Natural killer cell (primary cell): ENCODE measurements around the gene SH3BP4. TPM values are rescaled to one million over a fixed set of nuclear protein-coding genes. Genes with fewer than 3 reads are reported as not detected.

Experiments used
- ATAC-seq, 3 donors: fragments of 150-1000 bp in 2 of 3; fragments of 200-7000 bp in 1 of 3; cut with Tn5 transposase; 1 replicate in 1 of 3; 2 replicates in 2 of 3; pipeline ENCODE4 v1.10.0; 2021; ENCODE audit warnings: mild to moderate bottlenecking in 2 of 3, moderate library complexity in 2 of 3
- DNase-seq, 2 donors: peaks; one replicate each; pipeline versions ENCODE4 v3.0.0 to v3.0.0-alpha.2; 2013 to 2021; ENCODE audit warnings: mixed read lengths in 1 of 2
- H3K27ac ChIP-seq: one replicate; pipeline ENCODE4 v1.5.1; 2013; ENCODE audit warnings: mild to moderate bottlenecking, low read length
- H3K27me3 ChIP-seq: one replicate; pipeline ENCODE4 v1.6.1; 2013; ENCODE audit warnings: low read length; ENCODE audit not compliant: control insufficient read depth, insufficient read depth
- H3K36me3 ChIP-seq: one replicate; pipeline ENCODE4 v1.6.1; 2013; ENCODE audit warnings: low read length; ENCODE audit not compliant: control insufficient read depth, insufficient read depth
- H3K4me1 ChIP-seq: one replicate; pipeline ENCODE4 v1.6.1; 2013; ENCODE audit warnings: low read length; ENCODE audit not compliant: control insufficient read depth, insufficient read depth
- H3K4me3 ChIP-seq: one replicate; pipeline ENCODE4 v1.5.1; 2013; ENCODE audit warnings: low read length
- H3K9me3 ChIP-seq: one replicate; pipeline ENCODE4 v1.6.1; 2013; ENCODE audit warnings: low read length; ENCODE audit not compliant: control insufficient read depth, insufficient read depth
- H3K27ac Mint-ChIP-seq, 2 donors: one replicate each; pipeline ENCODE4 v1.8.0; 2022; ENCODE audit warnings: mild to moderate bottlenecking in 2 of 2, mixed read lengths in 2 of 2, moderate library complexity in 1 of 2
- H3K27me3 Mint-ChIP-seq, 2 donors: one replicate each; pipeline ENCODE4 v1.8.0; 2022; ENCODE audit warnings: low read depth in 2 of 2, mixed read lengths in 2 of 2
- H3K36me3 Mint-ChIP-seq: one replicate; pipeline ENCODE4 v1.8.0; 2022; ENCODE audit warnings: mixed read lengths
- H3K4me1 Mint-ChIP-seq, 2 donors: one replicate each; pipeline ENCODE4 v1.8.0; 2022; ENCODE audit warnings: mixed read lengths in 2 of 2
- H3K4me3 Mint-ChIP-seq: one replicate; pipeline ENCODE4 v1.8.0; 2022; ENCODE audit warnings: mild to moderate bottlenecking, moderate library complexity, mixed read lengths
- H3K9me3 Mint-ChIP-seq, 2 donors: one replicate each; pipeline ENCODE4 v1.8.0; 2022; ENCODE audit warnings: mixed read lengths in 2 of 2
- CTCF ChIP-seq: fragments of 200-600 bp; IDR thresholded peaks from one replicate; pipeline ENCODE4 v1.8.0; 2022; ENCODE audit warnings: antibody characterized with exemption
- WGBS: methylation state at CpG from one replicate; pipeline ENCODE4 v1.1.7; 2013; ENCODE audit warnings: missing lambda C conversion rate; ENCODE audit not compliant: insufficient coverage; 5-methylcytosine and 5-hydroxymethylcytosine counted together
- intact Hi-C: fragments of 100-400 bp; cut with micrococcal nuclease; formaldehyde crosslinking; loops from one replicate; pipeline ENCODE4 v1.14.2; 2022
- total RNA-seq, 4 donors: library from RNA; stranded (reverse); fragments of 120-200 nt in 1 of 4; gene quantifications; one replicate each; pipeline versions ENCODE4 v1.2.3 to v1.2.4, GENCODE V29; 2013 to 2022

Gene SH3BP4
- total RNA-seq, 3 donors from 2014 or later (not counting 1 experiment from before 2014, with no cell fraction given): 0.39 to 2.6 (median 1.0) TPM

GRCh38 chr2:234976479-234977227 is 24.8 kb downstream of the SH3BP4 start:
- H3K36me3 ChIP-seq: no peaks in the 10 kb centered on the region
- Mint-ChIP-seq H3K4me3 (no peak overlapping the region), H3K4me1 (peaks cover 0 to 9% of the 10 kb centered on the region in 2 donors), H3K9me3 (no peaks in the 10 kb centered on the region), H3K27ac (no peak overlapping the region), H3K27me3 (peaks cover 0 to 7% of the 10 kb centered on the region in 2 donors), H3K36me3 (no peaks in the 10 kb centered on the region)
- no peaks in the 10 kb centered on the region for H3K27me3 ChIP-seq
- H3K4me3 ChIP-seq: no peak overlapping the region
- H3K27ac ChIP-seq: no peak overlapping the region
- WGBS: 88% methylated on average over 16 of the region's 18 CpGs
- peaks cover 18% of the 10 kb centered on the region for H3K4me1 ChIP-seq
- intact Hi-C loops: no loop called here
- no peak for DNase-seq
- no peak for ATAC-seq
- no peaks in the 10 kb centered on the region for H3K9me3 ChIP-seq
- TF ChIP-seq CTCF: no peak

GRCh38 chr2:234977228-234977679 is 25.4 kb downstream of the SH3BP4 start:
- Mint-ChIP-seq H3K9me3 (no peaks in the 10 kb centered on the region), H3K4me1 (peaks cover 0 to 9% of the 10 kb centered on the region in 2 donors), H3K4me3 (no peak overlapping the region), H3K36me3 (no peaks in the 10 kb centered on the region), H3K27me3 (peaks cover 0 to 7% of the 10 kb centered on the region in 2 donors), H3K27ac (no peak overlapping the region)
- no peak overlapping the region for H3K4me3 ChIP-seq
- no peaks in the 10 kb centered on the region for H3K36me3 ChIP-seq
- intact Hi-C loops: no loop called here
- ATAC-seq (no peak), DNase-seq (no peak)
- peaks cover 18% of the 10 kb centered on the region for H3K4me1 ChIP-seq
- WGBS: 80% methylated on average over 11 of the region's 12 CpGs
- no peak overlapping the region for H3K27ac ChIP-seq
- no peaks in the 10 kb centered on the region for H3K27me3 ChIP-seq
- H3K9me3 ChIP-seq: no peaks in the 10 kb centered on the region
- TF ChIP-seq CTCF: no peak

GRCh38 chr2:234978466-234979203 is 26.8 kb downstream of the SH3BP4 start:
- ATAC-seq (no peak), DNase-seq (no peak)
- H3K4me1 Mint-ChIP-seq: peaks cover 0 to 9% of the 10 kb centered on the region in 2 donors
- H3K27me3 ChIP-seq: no peaks in the 10 kb centered on the region
- no peaks in the 10 kb centered on the region for H3K36me3 ChIP-seq
- H3K4me3 Mint-ChIP-seq: no peak overlapping the region
- H3K4me1 ChIP-seq: peaks cover 18% of the 10 kb centered on the region
- H3K27ac ChIP-seq: no peak overlapping the region
- H3K9me3 ChIP-seq: no peaks in the 10 kb centered on the region
- no peak for TF ChIP-seq CTCF
- no peak overlapping the region for H3K4me3 ChIP-seq
- no peak overlapping the region for H3K27ac Mint-ChIP-seq
- 58% methylated on average over 23 of the region's 23 CpGs for WGBS
- H3K36me3 Mint-ChIP-seq: no peaks in the 10 kb centered on the region
- H3K27me3 Mint-ChIP-seq: peaks cover 0 to 5% of the 10 kb centered on the region in 2 donors
- intact Hi-C loops: no loop called here
- H3K9me3 Mint-ChIP-seq: no peaks in the 10 kb centered on the region
